Measurements from ENCODE around the gene DRC7.

The DRC7 gene

DNA sequence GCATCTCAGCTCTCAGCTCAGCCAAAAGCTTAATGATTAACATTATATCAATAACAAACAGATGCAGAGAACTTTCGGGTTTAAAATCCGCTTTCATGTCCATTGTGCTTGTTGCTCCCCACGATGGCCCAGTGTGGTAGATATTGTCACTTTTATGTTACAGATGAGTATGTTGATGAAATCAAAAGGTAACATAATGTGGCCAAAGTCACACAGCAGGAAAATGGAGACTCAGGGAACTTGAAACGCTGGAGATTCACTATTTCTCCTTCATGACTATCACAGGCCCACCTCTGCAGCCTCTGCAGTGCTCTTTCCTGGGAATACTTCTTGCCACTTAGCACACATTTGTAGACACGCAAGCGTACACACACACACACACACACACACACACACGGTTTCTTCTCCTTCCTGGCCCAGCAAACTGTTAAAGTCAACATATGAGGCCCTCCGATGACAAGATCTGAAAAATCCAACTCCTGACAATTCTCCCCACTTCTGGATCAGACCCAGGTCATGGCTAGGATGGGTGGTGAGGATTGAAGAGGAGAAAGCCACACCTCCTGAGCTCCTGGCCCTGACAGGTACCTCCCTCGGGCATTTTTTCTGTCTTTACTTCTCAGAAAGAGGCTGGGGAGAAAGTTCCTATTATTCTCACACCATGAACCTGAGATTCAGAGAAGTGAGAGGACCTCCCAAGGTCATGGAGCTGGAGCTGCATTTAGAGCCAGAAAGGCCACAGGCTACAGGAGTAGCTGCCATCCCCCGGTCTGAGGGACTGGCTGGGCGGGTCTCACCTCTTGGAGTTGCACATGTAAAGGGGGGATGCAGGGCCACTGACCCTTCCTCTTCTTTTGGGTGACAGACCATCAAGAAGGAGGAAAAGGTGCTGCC is 9.7 kb downstream of the DRC7 start:
- no peak for DNase-seq (ENCODE audit: extremely low read depth, low read depth)
- no peak for TF ChIP-seq CTCF (IDR thresholded peaks at IDR 0.05; ENCODE audit: low read depth, low read length)

DNA sequence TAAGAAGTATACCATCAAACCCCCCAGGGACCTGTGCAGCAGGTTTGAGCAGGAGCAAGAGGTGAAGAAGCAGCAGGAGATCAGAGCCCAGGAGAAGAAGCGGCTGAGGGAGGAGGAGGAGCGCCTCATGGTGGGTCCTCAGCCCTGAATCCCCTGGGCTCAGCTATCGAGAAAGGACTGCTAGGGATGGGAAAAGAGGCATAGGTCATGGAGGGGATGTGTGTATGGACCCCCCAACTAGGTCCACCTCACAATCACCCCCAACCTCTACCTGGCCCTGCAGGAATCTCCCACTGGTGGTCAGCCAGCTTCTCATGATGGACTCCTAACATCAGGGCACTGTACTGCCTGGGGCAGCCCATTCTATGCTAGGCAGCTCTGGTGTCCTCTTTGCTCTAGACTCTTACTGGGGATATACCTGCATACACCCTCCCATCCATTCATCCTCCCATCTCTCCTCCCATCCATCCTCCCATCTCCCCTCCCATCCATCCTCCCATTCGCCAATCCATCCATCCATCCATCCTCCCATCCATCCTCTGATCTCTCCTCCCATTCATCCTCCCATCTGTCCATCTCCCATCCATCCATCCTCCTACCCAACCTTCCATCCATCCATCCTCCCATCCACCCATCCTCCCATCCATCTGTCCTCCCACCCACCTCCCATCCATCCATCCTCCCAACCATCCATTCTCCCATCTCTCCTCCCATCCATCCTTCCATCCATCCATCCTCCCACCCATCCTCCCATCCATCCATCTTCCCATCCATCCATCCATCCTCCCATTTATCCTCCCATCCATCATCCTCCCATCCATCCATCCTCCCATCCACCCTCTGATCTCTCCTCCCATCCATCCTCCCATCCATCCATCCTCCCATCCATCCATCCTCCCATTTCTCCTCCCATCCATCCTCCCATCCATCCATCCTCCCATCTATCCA is 10.6 kb downstream of the DRC7 start:
- TF ChIP-seq CTCF (IDR thresholded peaks at IDR 0.05; ENCODE audit: low read depth, low read length): no peak
- DNase-seq (ENCODE audit: extremely low read depth, low read depth): no peak

GRCh38 chr16:57706717-57707116 is 12.1 kb downstream of the DRC7 start:
- TF ChIP-seq CTCF (IDR thresholded peaks at IDR 0.05; ENCODE audit: low read depth, low read length): no peak
- no peak for DNase-seq (ENCODE audit: extremely low read depth, low read depth)

- TF ChIP-seq CTCF (IDR thresholded peaks at IDR 0.05; ENCODE audit: low read depth, low read length): no peak
- no peak for DNase-seq (ENCODE audit: extremely low read depth, low read depth)
Observed at GRCh38 chr16:57707331-57707730, 12.7 kb downstream of the DRC7 start.

GRCh38 chr16:57708168-57708567 is 13.6 kb downstream of the DRC7 start:
- no peak for DNase-seq (ENCODE audit: extremely low read depth, low read depth)
- no peak for TF ChIP-seq CTCF (IDR thresholded peaks at IDR 0.05; ENCODE audit: low read depth, low read length)

DNA sequence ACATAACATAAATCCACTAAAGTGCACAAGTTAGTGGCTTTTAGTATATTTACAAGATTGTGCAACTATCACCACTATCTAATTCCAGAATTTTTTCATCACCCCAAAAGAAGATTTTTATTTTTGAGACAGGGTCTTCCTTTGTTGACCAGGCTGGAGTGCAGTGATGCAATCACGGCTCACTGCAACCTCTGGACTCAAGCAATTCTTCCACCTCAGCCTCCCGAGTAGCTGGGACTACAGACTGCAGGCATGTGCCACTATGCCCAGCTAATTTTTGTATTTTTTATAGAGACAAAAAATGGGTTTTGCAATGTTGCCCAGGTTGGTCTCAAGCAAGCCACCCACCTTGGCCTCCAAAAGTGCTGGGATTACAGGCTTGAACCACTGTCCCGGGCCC is 15.1 kb downstream of the DRC7 start:
- no peak for DNase-seq (ENCODE audit: extremely low read depth, low read depth)
- TF ChIP-seq CTCF (IDR thresholded peaks at IDR 0.05; ENCODE audit: low read depth, low read length): no peak

- DNase-seq (ENCODE audit: extremely low read depth, low read depth): no peak
- TF ChIP-seq CTCF (IDR thresholded peaks at IDR 0.05; ENCODE audit: low read depth, low read length): no peak
Observed at GRCh38 chr16:57711346-57711745, 16.7 kb downstream of the DRC7 start.
